ENCODE data around the gene POU2F1. TPM values are rescaled to one million over a fixed set of nuclear protein-coding genes. Genes with fewer than 3 reads are reported as not detected.
A peak's percentile ranks its signal among the peaks of the same experiment; 100 is the strongest.

The POU2F1 gene
- total RNA-seq, 1 experiment from 2014 or later, result 29.6 TPM

DNA sequence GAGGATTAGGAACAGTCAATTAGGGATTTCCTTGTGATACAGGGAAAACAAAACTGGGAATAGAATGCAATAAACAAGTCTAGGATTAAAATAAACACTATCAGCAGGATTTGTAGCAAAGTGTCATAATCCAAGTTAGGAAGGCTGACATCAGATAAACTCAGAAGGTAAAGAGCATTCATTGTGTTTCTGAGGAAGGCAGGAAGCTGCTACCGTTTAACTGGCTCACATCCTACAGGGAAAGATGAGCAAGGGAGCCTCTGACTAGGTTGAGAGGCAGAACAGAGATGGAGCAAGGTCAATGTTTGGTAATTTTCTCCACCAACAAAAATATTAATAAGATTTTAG, 124.7 kb downstream of the POU2F1 start:
- Mint-ChIP-seq H3K36me3 (ENCODE audit: insufficient read depth, unreplicated experiment) (peaks cover 8% of the 10 kb centered on the region), H3K27ac (ENCODE audit: unreplicated experiment) (peak overlapping the region; percentile 1), H3K4me1 (ENCODE audit: low read depth, unreplicated experiment) (peaks cover 12% of the 10 kb centered on the region), H3K9me3 (ENCODE audit: unreplicated experiment) (no peaks in the 10 kb centered on the region), H3K4me3 (ENCODE audit: unreplicated experiment) (no peak overlapping the region), H3K27me3 (ENCODE audit: insufficient read depth, unreplicated experiment) (no peaks in the 10 kb centered on the region)
- DNase-seq, result no peak
- ChIA-PET POLR2A (no interaction called here), CTCF (no interaction called here)
- Histone ChIP-seq H3K4me3 (ENCODE audit: low read depth, low read length) (no peak overlapping the region), H3K27me3 (replicated peaks; ENCODE audit: control insufficient read depth, insufficient read depth, low read length) (no peaks in the 10 kb centered on the region), H3K36me3 (ENCODE audit: control insufficient read depth, insufficient read depth, low read length) (no peaks in the 10 kb centered on the region), H3K4me1 (no peaks in the 10 kb centered on the region), H3K9me3 (no peaks in the 10 kb centered on the region)
- BruUV-seq (replicated peaks), result no TSS peak
- intact Hi-C loops (cut with micrococcal nuclease; ENCODE audit: unreplicated experiment), result no loop called here
- TF ChIP-seq CTCF (IDR thresholded peaks at IDR 0.05; ENCODE audit: insufficient read depth in 1 of 2, low read depth in 1 of 2, low read length in 1 of 2, severe bottlenecking in 1 of 2, unreplicated experiment in 1 of 2), result no peak

DNA sequence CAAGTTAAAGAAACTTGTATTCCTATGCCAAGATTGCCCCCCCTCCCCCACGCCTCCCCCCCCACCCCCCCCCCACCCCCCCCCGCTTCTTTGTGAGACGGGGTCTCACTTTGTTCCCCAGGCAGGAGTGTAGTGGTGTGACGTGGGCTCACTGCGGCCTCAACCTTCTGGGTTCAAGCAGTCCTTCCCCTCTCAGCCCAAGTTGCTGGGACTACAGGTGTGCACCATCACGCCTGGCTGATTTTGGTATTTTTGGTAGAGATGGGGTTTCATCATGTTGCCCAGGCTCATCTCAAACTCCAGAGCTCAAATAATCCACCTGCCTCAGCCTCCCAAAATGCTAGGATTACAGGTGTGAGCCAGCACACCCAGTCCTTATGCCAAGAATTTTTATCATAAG, 136.6 kb downstream of the POU2F1 start:
- no peak overlapping the region for H3K27ac Mint-ChIP-seq (ENCODE audit: unreplicated experiment)
- intact Hi-C loops (cut with micrococcal nuclease; ENCODE audit: unreplicated experiment), result no loop called here
- no peak for DNase-seq
- Histone ChIP-seq H3K4me1 (no peaks in the 10 kb centered on the region), H3K4me3 (ENCODE audit: low read depth, low read length) (no peak overlapping the region), H3K36me3 (ENCODE audit: control insufficient read depth, insufficient read depth, low read length) (no peaks in the 10 kb centered on the region), H3K27me3 (replicated peaks; ENCODE audit: control insufficient read depth, insufficient read depth, low read length) (no peaks in the 10 kb centered on the region), H3K9me3 (no peaks in the 10 kb centered on the region)
- no peak for TF ChIP-seq CTCF (IDR thresholded peaks at IDR 0.05; ENCODE audit: insufficient read depth in 1 of 2, low read depth in 1 of 2, low read length in 1 of 2, severe bottlenecking in 1 of 2, unreplicated experiment in 1 of 2)
- H3K4me3 Mint-ChIP-seq (ENCODE audit: unreplicated experiment), result no peak overlapping the region
- no peaks in the 10 kb centered on the region for H3K36me3 Mint-ChIP-seq (ENCODE audit: insufficient read depth, unreplicated experiment)
- no peaks in the 10 kb centered on the region for H3K27me3 Mint-ChIP-seq (ENCODE audit: insufficient read depth, unreplicated experiment)
- H3K9me3 Mint-ChIP-seq (ENCODE audit: unreplicated experiment), result peaks cover 11% of the 10 kb centered on the region
- H3K4me1 Mint-ChIP-seq (ENCODE audit: low read depth, unreplicated experiment), result no peaks in the 10 kb centered on the region
- ChIA-PET POLR2A (no interaction called here), CTCF (interaction anchor here (0.7 kb wide), 1 partner anchor 28 kb away, joined by 8 read pairs; no protein-coding TSS in a partner anchor)
- BruUV-seq (replicated peaks), result no TSS peak

GRCh38 chr1:167359295-167359694, 138.6 kb downstream of the POU2F1 start:
- Histone ChIP-seq H3K27me3 (replicated peaks; ENCODE audit: control insufficient read depth, insufficient read depth, low read length) (no peaks in the 10 kb centered on the region), H3K9me3 (no peaks in the 10 kb centered on the region), H3K36me3 (ENCODE audit: control insufficient read depth, insufficient read depth, low read length) (no peaks in the 10 kb centered on the region), H3K4me1 (no peaks in the 10 kb centered on the region), H3K4me3 (ENCODE audit: low read depth, low read length) (no peak overlapping the region)
- intact Hi-C loops (cut with micrococcal nuclease; ENCODE audit: unreplicated experiment), result no loop called here
- H3K9me3 Mint-ChIP-seq (ENCODE audit: unreplicated experiment), result peaks cover 11% of the 10 kb centered on the region
- CTCF ChIA-PET, result no interaction called here
- H3K27me3 Mint-ChIP-seq (ENCODE audit: insufficient read depth, unreplicated experiment), result no peaks in the 10 kb centered on the region
- no peaks in the 10 kb centered on the region for H3K36me3 Mint-ChIP-seq (ENCODE audit: insufficient read depth, unreplicated experiment)
- DNase-seq, result no peak
- H3K4me1 Mint-ChIP-seq (ENCODE audit: low read depth, unreplicated experiment), result no peaks in the 10 kb centered on the region
- POLR2A ChIA-PET, result no interaction called here
- no peak overlapping the region for H3K4me3 Mint-ChIP-seq (ENCODE audit: unreplicated experiment)
- TF ChIP-seq CTCF (IDR thresholded peaks at IDR 0.05; ENCODE audit: insufficient read depth in 1 of 2, low read depth in 1 of 2, low read length in 1 of 2, severe bottlenecking in 1 of 2, unreplicated experiment in 1 of 2), result no peak
- H3K27ac Mint-ChIP-seq (ENCODE audit: unreplicated experiment), result no peak overlapping the region
- no TSS peak for BruUV-seq (replicated peaks)

All from Caco-2 (cell line).